ENCODE measurements around the gene HACD3.
"Not testable (repeated sequence)": the region's sequence is repeated elsewhere in the genome, so short reads cannot be mapped to it uniquely, and the experiment has no call there.

HACD3 gene

GRCh38 chr15:65611888-65612615 is 81.8 kb downstream of the HACD3 start:
- no peak for FAIRE-seq
- no peak for TF ChIP-seq CTCF (IDR thresholded peaks at IDR 0.05; ENCODE audit: insufficient read depth, missing control alignments)
- DNase-seq (ENCODE audit: insufficient read length, low spot score): no peak

GRCh38 chr15:65612616-65612946 is 82.3 kb downstream of the HACD3 start:
- TF ChIP-seq CTCF (IDR thresholded peaks at IDR 0.05; ENCODE audit: insufficient read depth, missing control alignments): no peak
- FAIRE-seq (no peak), DNase-seq (ENCODE audit: insufficient read length, low spot score) (no peak)

- FAIRE-seq (no peak), DNase-seq (ENCODE audit: insufficient read length, low spot score) (no peak)
- TF ChIP-seq CTCF (IDR thresholded peaks at IDR 0.05; ENCODE audit: insufficient read depth, missing control alignments): no peak
These were observed 82.9 kb downstream of the HACD3 start for GRCh38 chr15:65612949-65613744.

- not testable (repeated sequence) for DNase-seq (ENCODE audit: insufficient read length, low spot score); FAIRE-seq
These were observed 85.6 kb downstream of the HACD3 start for GRCh38 chr15:65615887-65616286.

GRCh38 chr15:65618560-65619109 is 88.4 kb downstream of the HACD3 start:
- TF ChIP-seq CTCF (IDR thresholded peaks at IDR 0.05; ENCODE audit: insufficient read depth, missing control alignments): no peak
- FAIRE-seq (no peak), DNase-seq (ENCODE audit: insufficient read length, low spot score) (no peak)

GRCh38 chr15:65619626-65620290 is 89.5 kb downstream of the HACD3 start:
- DNase-seq (ENCODE audit: insufficient read length, low spot score) (no peak), FAIRE-seq (no peak)
- no peak for TF ChIP-seq CTCF (IDR thresholded peaks at IDR 0.05; ENCODE audit: insufficient read depth, missing control alignments)

GRCh38 chr15:65620833-65621232 is 90.6 kb downstream of the HACD3 start:
- peak; percentile 7 for TF ChIP-seq CTCF (IDR thresholded peaks at IDR 0.05; ENCODE audit: insufficient read depth, missing control alignments)
- DNase-seq (ENCODE audit: insufficient read length, low spot score) (no peak), FAIRE-seq (no peak)
